ENCODE measurements around the gene ABCC1.

DNA sequence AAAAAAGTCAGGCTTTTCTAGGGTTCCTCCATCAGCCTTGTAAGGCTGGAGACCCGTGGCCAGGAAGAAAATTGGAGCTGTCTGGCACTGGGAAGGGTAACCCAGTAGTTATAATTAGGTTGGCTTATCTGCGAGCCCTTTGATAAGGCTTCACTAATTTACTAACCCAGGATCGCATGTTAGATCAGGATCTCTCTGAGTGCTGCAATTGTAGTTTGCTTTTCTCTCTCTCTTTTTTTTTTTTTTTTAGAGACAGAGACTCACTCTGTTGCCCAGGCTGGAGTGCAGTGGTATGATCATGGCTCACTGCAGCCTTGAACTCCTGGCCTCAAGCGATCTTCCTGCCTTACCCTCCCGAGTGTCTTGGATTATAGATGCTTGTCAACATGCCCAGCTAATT, 17.0 kb downstream of the ABCC1 start:
- TF ChIP-seq CTCF (IDR thresholded peaks at IDR 0.05; ENCODE audit: low read depth, low read length, poor library complexity, severe bottlenecking) = no peak
- TF ChIP-seq EZH2phosphoT487 (IDR thresholded peaks at IDR 0.05; ENCODE audit: borderline replicate concordance, low read length) = no peak

All from DOHH2 (cell line).